ENCODE measurements around the gene PRKN. TPM values are rescaled to one million over a fixed set of nuclear protein-coding genes. Genes with fewer than 3 reads are reported as not detected.
A peak's percentile ranks its signal among the peaks of the same experiment; 100 is the strongest.

The PRKN gene
- total RNA-seq, 1 donor from 2014 or later = 2.6 TPM

GRCh38 chr6:161393839-161394364, 1333.7 kb downstream of the PRKN start:
- intact Hi-C loops (cut with DNase I) = no loop called here
- H3K36me3 ChIP-seq = no peaks in the 10 kb centered on the region
- H3K4me3 ChIP-seq = peak overlapping the region; percentile 9 to 17
- peaks cover under 1 to 2% of the 10 kb centered on the region in 2 donors for H3K9me3 ChIP-seq
- no peak overlapping the region for H3K27ac ChIP-seq
- H3K4me1 ChIP-seq = no peaks in the 10 kb centered on the region
- no peaks in the 10 kb centered on the region for H3K27me3 ChIP-seq
- peak; percentile 35 to 52 (median 37) for TF ChIP-seq CTCF (IDR thresholded peaks at IDR 0.05)
- no peak for DNase-seq (ENCODE audit: low spot score in 2 of 2)

GRCh38 chr6:161393292-161393691, 1334.3 kb downstream of the PRKN start:
- H3K27ac ChIP-seq = no peak overlapping the region
- no peaks in the 10 kb centered on the region for H3K36me3 ChIP-seq
- DNase-seq (ENCODE audit: low spot score in 2 of 2) = no peak
- no peak for TF ChIP-seq CTCF (IDR thresholded peaks at IDR 0.05)
- H3K27me3 ChIP-seq = no peaks in the 10 kb centered on the region
- intact Hi-C loops (cut with DNase I) = no loop called here
- H3K9me3 ChIP-seq = no peaks in the 10 kb centered on the region
- no peaks in the 10 kb centered on the region for H3K4me1 ChIP-seq
- no peak overlapping the region for H3K4me3 ChIP-seq

- intact Hi-C loops (cut with DNase I) = no loop called here
- Histone ChIP-seq H3K9me3 (no peaks in the 10 kb centered on the region), H3K4me1 (no peaks in the 10 kb centered on the region), H3K27ac (no peak overlapping the region), H3K4me3 (no peak overlapping the region), H3K27me3 (no peaks in the 10 kb centered on the region), H3K36me3 (no peaks in the 10 kb centered on the region)
- DNase-seq (ENCODE audit: low spot score in 2 of 2) = no peak
- TF ChIP-seq CTCF (IDR thresholded peaks at IDR 0.05) = no peak
Observed at GRCh38 chr6:161389756-161390155, 1337.8 kb downstream of the PRKN start.

GRCh38 chr6:161383951-161384350, 1343.6 kb downstream of the PRKN start:
- Histone ChIP-seq H3K4me3 (no peak overlapping the region), H3K27ac (no peak overlapping the region), H3K27me3 (no peaks in the 10 kb centered on the region), H3K4me1 (no peaks in the 10 kb centered on the region), H3K36me3 (no peaks in the 10 kb centered on the region), H3K9me3 (no peaks in the 10 kb centered on the region)
- no peak for TF ChIP-seq CTCF (IDR thresholded peaks at IDR 0.05)
- DNase-seq (ENCODE audit: low spot score in 2 of 2) = no peak
- intact Hi-C loops (cut with DNase I) = no loop called here

- no peak overlapping the region for H3K27ac ChIP-seq
- H3K4me1 ChIP-seq = no peaks in the 10 kb centered on the region
- H3K27me3 ChIP-seq = no peaks in the 10 kb centered on the region
- TF ChIP-seq CTCF (IDR thresholded peaks at IDR 0.05) = no peak
- no peaks in the 10 kb centered on the region for H3K9me3 ChIP-seq
- DNase-seq (ENCODE audit: low spot score in 2 of 2) = no peak
- no peaks in the 10 kb centered on the region for H3K36me3 ChIP-seq
- intact Hi-C loops (cut with DNase I) = no loop called here
- H3K4me3 ChIP-seq = no peak overlapping the region
Observed at GRCh38 chr6:161379834-161380582, 1347.6 kb downstream of the PRKN start.
